ENCODE results near the gene FAM114A1.

The FAM114A1 gene

GRCh38 chr4:38949411-38950051, 81.9 kb downstream of the FAM114A1 start:
- DNase-seq (ENCODE audit: low read depth): peak; percentile 43
- H3K4me3 ChIP-seq (replicated peaks; ENCODE audit: low read depth, low read length): no peak overlapping the region

GRCh38 chr4:38950159-38950558, 82.6 kb downstream of the FAM114A1 start:
- no peak for TF ChIP-seq CTCF (IDR thresholded peaks at IDR 0.05; ENCODE audit: low read length, missing control alignments)
- H3K4me3 ChIP-seq (replicated peaks; ENCODE audit: low read depth, low read length): no peak overlapping the region
- peak; percentile 26 for DNase-seq (ENCODE audit: low read depth)

More at GRCh38 chr4:38949411-38950051, 81.9 kb downstream of the FAM114A1 start:
- no peak for TF ChIP-seq CTCF (IDR thresholded peaks at IDR 0.05; ENCODE audit: low read length, missing control alignments)

GRCh38 chr4:38950734-38951133, 83.1 kb downstream of the FAM114A1 start:
- no peak overlapping the region for H3K4me3 ChIP-seq (replicated peaks; ENCODE audit: low read depth, low read length)
- no peak for DNase-seq (ENCODE audit: low read depth)
- no peak for TF ChIP-seq CTCF (IDR thresholded peaks at IDR 0.05; ENCODE audit: low read length, missing control alignments)

GRCh38 chr4:38951598-38951997, 84.0 kb downstream of the FAM114A1 start:
- no peak overlapping the region for H3K4me3 ChIP-seq (replicated peaks; ENCODE audit: low read depth, low read length)
- TF ChIP-seq CTCF (IDR thresholded peaks at IDR 0.05; ENCODE audit: low read length, missing control alignments): no peak
- DNase-seq (ENCODE audit: low read depth): no peak

- no peak for DNase-seq (ENCODE audit: low read depth)
- no peak overlapping the region for H3K4me3 ChIP-seq (replicated peaks; ENCODE audit: low read depth, low read length)
- no peak for TF ChIP-seq CTCF (IDR thresholded peaks at IDR 0.05; ENCODE audit: low read length, missing control alignments)
These were observed 84.4 kb downstream of the FAM114A1 start for GRCh38 chr4:38952017-38952416.

- H3K4me3 ChIP-seq (replicated peaks; ENCODE audit: low read depth, low read length): no peak overlapping the region
- DNase-seq (ENCODE audit: low read depth): no peak
- TF ChIP-seq CTCF (IDR thresholded peaks at IDR 0.05; ENCODE audit: low read length, missing control alignments): no peak
These were observed 87.1 kb downstream of the FAM114A1 start for GRCh38 chr4:38954727-38955126.

GRCh38 chr4:38955957-38956356, 88.4 kb downstream of the FAM114A1 start:
- DNase-seq (ENCODE audit: low read depth): no peak
- TF ChIP-seq CTCF (IDR thresholded peaks at IDR 0.05; ENCODE audit: low read length, missing control alignments): no peak
- H3K4me3 ChIP-seq (replicated peaks; ENCODE audit: low read depth, low read length): no peak overlapping the region

Data from fibroblast of pulmonary artery (primary cell).